ENCODE data around the gene SEMA5A. TPM values are rescaled to one million over a fixed set of nuclear protein-coding genes. Genes with fewer than 3 reads are reported as not detected.

Gene SEMA5A
- total RNA-seq, 6 experiments from 2014 or later = 54.2 to 69.7 (median 59.9) TPM

DNA sequence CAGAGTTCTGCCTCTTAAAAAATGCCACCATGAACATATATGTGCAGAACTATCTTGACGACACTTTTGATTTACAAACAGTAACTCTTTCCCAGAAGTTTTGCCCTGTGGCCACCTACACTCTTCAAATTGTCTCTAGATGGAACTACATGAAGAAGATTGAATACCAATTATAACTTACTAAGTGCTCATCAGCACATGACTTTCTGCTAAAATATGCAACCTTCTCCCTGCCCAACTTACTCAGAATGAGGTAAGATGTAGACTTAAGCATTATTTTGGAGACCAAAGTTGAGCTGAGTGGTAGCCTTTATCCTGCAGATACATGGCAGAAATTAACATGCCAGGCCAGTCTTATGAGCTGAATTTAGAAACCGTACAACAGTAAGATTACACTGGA is 105.4 kb downstream of the SEMA5A start:
- H3K4me1 Mint-ChIP-seq (ENCODE audit: low read depth) = peaks cover 68% of the 10 kb centered on the region
- peak overlapping the region; percentile 95 for H3K27ac Mint-ChIP-seq
- peak; percentile 72 for DNase-seq
- no peaks in the 10 kb centered on the region for H3K9me3 Mint-ChIP-seq
- TF ChIP-seq, protein P1, sequence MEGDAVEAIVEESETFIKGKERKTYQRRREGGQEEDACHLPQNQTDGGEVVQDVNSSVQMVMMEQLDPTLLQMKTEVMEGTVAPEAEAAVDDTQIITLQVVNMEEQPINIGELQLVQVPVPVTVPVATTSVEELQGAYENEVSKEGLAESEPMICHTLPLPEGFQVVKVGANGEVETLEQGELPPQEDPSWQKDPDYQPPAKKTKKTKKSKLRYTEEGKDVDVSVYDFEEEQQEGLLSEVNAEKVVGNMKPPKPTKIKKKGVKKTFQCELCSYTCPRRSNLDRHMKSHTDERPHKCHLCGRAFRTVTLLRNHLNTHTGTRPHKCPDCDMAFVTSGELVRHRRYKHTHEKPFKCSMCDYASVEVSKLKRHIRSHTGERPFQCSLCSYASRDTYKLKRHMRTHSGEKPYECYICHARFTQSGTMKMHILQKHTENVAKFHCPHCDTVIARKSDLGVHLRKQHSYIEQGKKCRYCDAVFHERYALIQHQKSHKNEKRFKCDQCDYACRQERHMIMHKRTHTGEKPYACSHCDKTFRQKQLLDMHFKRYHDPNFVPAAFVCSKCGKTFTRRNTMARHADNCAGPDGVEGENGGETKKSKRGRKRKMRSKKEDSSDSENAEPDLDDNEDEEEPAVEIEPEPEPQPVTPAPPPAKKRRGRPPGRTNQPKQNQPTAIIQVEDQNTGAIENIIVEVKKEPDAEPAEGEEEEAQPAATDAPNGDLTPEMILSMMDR (IDR thresholded peaks at IDR 0.05) = no peak
- peaks cover 46% of the 10 kb centered on the region for H3K36me3 Mint-ChIP-seq (ENCODE audit: low read depth)
- H3K27me3 Mint-ChIP-seq (ENCODE audit: insufficient read depth) = no peaks in the 10 kb centered on the region; the same call in none of the 2 replicates
- peak overlapping the region; percentile 67 for H3K4me3 Mint-ChIP-seq

DNA sequence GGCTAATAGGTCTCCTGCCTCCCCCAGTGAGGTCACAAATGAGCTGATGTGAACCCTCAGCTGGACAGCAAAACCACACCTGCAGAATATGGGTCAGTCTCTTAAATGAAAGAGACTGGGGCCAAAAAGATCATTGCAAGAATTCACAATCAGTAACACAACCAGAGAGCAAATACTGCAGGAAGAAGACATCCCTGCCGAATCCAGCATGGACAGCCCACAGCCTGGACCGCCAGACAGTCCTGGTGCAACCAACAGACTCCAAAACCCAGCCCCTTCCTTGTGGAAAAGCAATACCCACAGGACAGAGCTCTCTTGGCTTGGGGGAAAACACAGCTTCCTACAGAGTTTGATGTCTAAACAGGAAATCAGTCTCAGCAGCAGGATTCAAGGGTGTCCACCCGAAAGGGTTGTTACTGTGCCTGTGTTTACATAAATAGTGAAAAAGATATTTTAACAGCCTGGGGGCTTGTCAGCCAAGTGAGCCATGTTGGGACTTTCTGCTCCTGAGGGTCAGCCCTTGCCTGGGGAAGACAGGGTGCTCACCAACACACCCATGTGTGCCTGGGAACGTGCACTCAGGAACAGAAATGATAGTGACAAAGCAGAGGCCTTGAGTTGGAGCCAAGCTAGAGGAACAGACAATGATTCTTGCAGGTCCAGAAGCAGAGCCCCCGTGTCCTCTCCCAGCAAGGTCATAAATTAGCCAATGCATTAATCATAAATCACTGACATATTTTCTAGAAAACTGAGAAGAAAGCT is 106.2 kb downstream of the SEMA5A start:
- Mint-ChIP-seq H3K9me3 (no peaks in the 10 kb centered on the region), H3K27ac (peak overlapping the region; percentile 95), H3K27me3 (ENCODE audit: insufficient read depth) (no peaks in the 10 kb centered on the region; the same call in none of the 2 replicates), H3K36me3 (ENCODE audit: low read depth) (peaks cover 48% of the 10 kb centered on the region), H3K4me3 (peak overlapping the region; percentile 67), H3K4me1 (ENCODE audit: low read depth) (peaks cover 71% of the 10 kb centered on the region)
- TF ChIP-seq, protein P1 (IDR thresholded peaks at IDR 0.05) = no peak
- no peak for DNase-seq

DNA sequence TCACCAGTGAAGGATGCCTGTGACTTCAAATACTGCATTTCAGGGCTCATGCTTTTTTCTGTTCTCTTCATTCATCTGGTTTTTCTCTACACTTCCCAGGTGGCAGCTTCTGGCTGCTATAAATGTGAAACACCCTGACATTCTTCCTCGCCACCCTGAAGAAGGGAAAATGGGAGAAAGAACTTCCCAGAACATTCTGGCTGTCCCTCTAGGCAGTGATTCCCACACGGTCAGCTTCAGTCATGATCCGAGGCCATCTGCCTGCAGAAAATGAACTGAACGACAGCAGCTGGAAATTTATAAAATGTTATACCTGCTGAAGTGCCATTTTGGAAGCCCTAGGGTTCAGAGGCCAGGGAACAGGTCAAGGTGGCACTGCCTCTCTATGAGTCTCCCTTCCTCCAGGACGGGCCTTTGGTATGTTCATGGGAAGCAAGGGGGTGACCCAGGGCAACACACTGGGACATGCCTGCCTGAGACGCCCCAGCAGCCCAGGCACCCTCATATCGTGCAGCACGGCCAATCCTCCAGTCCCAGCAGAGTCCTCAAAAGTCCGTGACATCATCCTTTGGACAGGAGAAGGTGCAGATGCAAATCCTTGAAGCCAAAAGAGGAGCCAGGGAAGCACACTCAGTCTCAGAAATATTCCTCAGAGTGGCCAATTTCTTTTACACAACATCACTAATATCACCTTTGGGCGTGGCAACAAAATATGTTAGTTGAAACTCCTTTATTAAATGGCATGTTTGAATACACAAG is 107.1 kb downstream of the SEMA5A start:
- no peaks in the 10 kb centered on the region; the same call in none of the 2 replicates for H3K27me3 Mint-ChIP-seq (ENCODE audit: insufficient read depth)
- peaks cover 72% of the 10 kb centered on the region for H3K4me1 Mint-ChIP-seq (ENCODE audit: low read depth)

DNA sequence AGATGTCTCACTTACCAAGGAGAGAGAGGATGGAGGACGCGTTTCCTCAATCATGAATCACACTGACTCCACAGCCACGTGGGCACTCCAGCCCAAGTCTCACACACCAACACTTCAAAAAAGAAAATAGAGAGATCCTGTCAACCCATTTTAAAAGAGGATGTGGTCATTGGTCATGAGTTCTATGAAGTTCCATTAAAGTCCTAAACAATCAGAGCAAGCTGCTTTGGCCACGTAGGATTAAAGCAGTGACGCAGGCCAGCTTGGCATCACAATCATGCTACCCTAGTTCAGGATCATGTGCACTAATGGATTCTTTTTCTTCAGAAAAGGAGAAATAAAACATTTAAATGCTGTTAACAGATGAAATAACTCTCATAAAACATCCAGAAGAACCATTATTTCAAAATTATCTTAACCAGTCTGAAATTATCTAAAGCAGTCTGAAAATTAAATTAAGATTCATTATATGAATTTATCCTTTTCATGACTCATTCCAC is 108.1 kb downstream of the SEMA5A start:
- Mint-ChIP-seq H3K36me3 (ENCODE audit: low read depth) (peaks cover 42% of the 10 kb centered on the region), H3K4me3 (peak overlapping the region; percentile 61), H3K27ac (peak overlapping the region; percentile 95), H3K27me3 (ENCODE audit: insufficient read depth) (no peaks in the 10 kb centered on the region; the same call in none of the 2 replicates), H3K9me3 (no peaks in the 10 kb centered on the region), H3K4me1 (ENCODE audit: low read depth) (peaks cover 72% of the 10 kb centered on the region)
- TF ChIP-seq, protein P1 (IDR thresholded peaks at IDR 0.05) = no peak
- DNase-seq = peak; percentile 91

More for the DNA sequence above, 107.1 kb downstream of the SEMA5A start:
- TF ChIP-seq, protein P1 (IDR thresholded peaks at IDR 0.05) = no peak
- peak overlapping the region; percentile 95 for H3K27ac Mint-ChIP-seq
- DNase-seq = no peak
- H3K36me3 Mint-ChIP-seq (ENCODE audit: low read depth) = peaks cover 42% of the 10 kb centered on the region
- 0 out of 2 replicates have a peak overlapping the region, but pooled peaks have one; percentile 67 for H3K4me3 Mint-ChIP-seq
- H3K9me3 Mint-ChIP-seq = no peaks in the 10 kb centered on the region

DNA sequence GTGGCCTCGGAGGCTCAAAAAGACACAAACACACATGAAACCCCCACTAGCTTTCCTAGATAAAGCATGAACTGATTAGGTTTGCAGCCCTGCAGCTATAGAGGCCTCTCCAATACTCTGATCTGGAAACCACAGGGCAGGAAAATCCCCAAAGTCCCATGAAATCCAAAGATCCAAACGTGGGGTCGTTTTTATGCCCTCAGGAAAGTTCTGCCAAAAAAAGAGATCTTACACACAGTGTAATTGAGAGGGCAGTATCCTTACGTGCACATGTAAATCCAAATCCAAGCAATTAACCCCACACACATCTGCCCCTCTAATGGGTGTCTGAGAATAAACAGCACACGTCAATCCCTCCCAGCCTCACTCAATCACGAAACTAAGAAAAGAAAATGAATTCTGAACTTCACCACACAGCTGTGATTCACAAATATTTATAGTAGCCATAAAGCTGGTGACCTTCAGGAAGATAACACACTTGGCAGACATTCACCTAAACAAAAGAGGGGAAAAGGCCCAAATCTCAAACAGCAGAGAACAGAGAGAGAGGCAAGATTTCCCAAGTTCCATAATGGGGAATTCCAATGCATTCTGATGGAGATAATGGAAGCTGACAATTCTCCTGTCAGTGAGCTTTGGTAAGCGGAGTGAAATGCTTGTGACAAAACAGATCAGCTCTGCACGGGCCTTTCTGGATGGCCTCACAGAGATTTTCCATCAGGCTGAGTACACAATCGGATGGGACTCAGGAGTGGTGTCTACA is 114.2 kb downstream of the SEMA5A start:
- Mint-ChIP-seq H3K27me3 (ENCODE audit: insufficient read depth) (no peaks in the 10 kb centered on the region; the same call in 1 of the 2 replicates), H3K36me3 (ENCODE audit: low read depth) (peaks cover 11% of the 10 kb centered on the region), H3K27ac (peak overlapping the region; percentile 60), H3K4me3 (peak overlapping the region; percentile 44), H3K9me3 (no peaks in the 10 kb centered on the region), H3K4me1 (ENCODE audit: low read depth) (peaks cover 21% of the 10 kb centered on the region)
- peak; percentile 29 for DNase-seq
- TF ChIP-seq, protein P1 (IDR thresholded peaks at IDR 0.05) = no peak

Data from HFFc6 (cell line).